ENCODE data around the gene CCDC137. TPM values are rescaled to one million over a fixed set of nuclear protein-coding genes. Genes with fewer than 3 reads are reported as not detected.

The CCDC137 gene
- total RNA-seq, 1 experiment from 2014 or later, result 37.8 TPM

DNA sequence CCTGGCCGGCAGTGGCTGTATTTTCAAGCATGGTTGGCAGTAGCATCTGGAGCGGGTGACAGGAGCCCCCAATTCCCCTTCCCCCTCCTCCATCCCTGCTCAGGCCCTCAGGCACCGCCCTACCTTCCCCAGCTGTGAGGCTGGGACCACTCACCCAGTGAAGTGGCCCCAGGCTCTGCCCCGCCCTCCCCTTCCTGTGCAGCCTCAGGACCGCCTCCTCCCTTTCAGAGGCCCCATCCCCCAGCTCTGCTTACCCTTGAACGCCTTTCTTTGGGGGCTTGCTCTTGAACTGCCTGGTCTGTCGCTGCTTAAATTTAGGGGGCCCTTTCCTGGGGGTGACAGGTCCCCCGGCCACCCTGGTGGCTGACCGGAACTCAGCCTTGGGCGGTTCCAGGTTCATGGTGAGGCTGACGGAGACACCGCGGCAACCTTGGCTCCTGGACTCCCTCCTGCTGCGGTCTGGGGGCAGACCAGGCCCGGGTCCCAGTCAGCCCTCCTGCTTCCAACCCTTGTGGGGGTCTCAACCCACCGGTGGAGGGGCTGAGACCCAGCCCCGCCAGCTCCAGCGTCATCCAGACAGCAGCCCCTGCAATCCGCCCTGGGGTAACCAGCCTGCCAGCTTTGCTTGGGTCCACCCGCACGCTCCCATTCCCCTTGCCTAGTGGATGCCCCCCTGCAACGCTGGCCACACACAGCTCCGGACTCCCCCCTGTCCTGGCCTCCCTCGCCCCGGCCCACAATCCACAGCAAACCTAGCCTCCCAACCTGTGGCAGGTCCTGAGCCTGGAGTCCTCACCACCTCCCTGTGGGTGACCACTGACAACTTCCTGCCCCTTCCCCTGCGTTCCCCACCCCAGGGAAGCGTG lies 13.4 kb upstream of the CCDC137 start:
- no peak for DNase-seq
- no peak overlapping the region for H3K27ac Mint-ChIP-seq (ENCODE audit: unreplicated experiment)
- intact Hi-C loops (cut with micrococcal nuclease; ENCODE audit: unreplicated experiment), result no loop called here
- no peak overlapping the region for H3K4me3 Mint-ChIP-seq (ENCODE audit: low read depth, unreplicated experiment)
- TF ChIP-seq, protein P1, sequence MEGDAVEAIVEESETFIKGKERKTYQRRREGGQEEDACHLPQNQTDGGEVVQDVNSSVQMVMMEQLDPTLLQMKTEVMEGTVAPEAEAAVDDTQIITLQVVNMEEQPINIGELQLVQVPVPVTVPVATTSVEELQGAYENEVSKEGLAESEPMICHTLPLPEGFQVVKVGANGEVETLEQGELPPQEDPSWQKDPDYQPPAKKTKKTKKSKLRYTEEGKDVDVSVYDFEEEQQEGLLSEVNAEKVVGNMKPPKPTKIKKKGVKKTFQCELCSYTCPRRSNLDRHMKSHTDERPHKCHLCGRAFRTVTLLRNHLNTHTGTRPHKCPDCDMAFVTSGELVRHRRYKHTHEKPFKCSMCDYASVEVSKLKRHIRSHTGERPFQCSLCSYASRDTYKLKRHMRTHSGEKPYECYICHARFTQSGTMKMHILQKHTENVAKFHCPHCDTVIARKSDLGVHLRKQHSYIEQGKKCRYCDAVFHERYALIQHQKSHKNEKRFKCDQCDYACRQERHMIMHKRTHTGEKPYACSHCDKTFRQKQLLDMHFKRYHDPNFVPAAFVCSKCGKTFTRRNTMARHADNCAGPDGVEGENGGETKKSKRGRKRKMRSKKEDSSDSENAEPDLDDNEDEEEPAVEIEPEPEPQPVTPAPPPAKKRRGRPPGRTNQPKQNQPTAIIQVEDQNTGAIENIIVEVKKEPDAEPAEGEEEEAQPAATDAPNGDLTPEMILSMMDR (IDR thresholded peaks at IDR 0.05; ENCODE audit: unreplicated experiment), result no peak
- CTCF ChIA-PET, result interaction anchor here (0.6 kb wide), 2 partner anchors 52 to 76 kb away, joined by 4 read pairs; no protein-coding TSS in a partner anchor
- no peaks in the 10 kb centered on the region for H3K27me3 Mint-ChIP-seq (ENCODE audit: unreplicated experiment)
- H3K9me3 Mint-ChIP-seq (ENCODE audit: low read depth, unreplicated experiment), result no peaks in the 10 kb centered on the region
- H3K4me1 Mint-ChIP-seq (ENCODE audit: low read depth, unreplicated experiment), result peaks cover 9% of the 10 kb centered on the region
- H3K36me3 Mint-ChIP-seq (ENCODE audit: insufficient read depth, unreplicated experiment), result peaks cover 5% of the 10 kb centered on the region
- no TSS peak for BruUV-seq (replicated peaks)

DNA sequence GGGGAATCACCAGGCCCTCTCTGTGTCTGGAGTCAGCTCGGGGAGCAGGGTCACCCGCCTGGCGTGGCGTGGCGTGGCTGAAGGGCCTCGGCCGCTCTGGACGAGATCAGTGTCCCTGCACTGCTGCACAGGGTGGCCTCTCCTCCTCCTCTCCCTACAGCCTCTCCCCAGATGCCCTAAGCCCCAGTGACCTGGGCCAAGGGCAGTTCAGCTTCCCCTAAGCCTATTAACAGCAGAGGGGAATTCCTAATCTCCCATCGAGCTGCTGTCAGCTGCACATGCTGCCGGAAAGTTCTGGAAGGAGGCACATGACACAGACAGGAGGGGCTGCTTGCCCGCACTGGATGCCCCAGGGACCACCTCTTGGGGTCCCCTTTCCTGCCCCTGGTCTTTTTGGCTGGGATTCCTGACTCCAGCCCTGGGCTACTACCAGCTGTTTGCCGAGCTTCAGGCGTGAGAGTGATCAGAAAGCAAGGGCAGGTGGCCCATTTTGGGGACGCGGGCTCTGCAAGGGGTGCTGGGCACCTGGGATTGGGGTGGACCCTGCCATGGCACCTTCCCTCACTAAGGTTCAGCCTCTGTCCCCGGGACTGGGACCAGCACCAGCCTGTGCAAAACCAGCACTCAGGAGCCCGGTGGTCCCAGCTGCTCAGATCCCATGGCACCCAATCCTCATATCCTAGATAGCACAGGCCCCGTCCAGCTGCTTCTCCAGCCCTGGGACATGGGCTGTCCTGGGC lies 11.0 kb upstream of the CCDC137 start:
- no peak for DNase-seq
- TF ChIP-seq, protein P1 (IDR thresholded peaks at IDR 0.05; ENCODE audit: unreplicated experiment), result no peak
- intact Hi-C loops (cut with micrococcal nuclease; ENCODE audit: unreplicated experiment), result no loop called here
- no TSS peak for BruUV-seq (replicated peaks)
- Mint-ChIP-seq H3K4me3 (ENCODE audit: low read depth, unreplicated experiment) (no peak overlapping the region), H3K9me3 (ENCODE audit: low read depth, unreplicated experiment) (no peaks in the 10 kb centered on the region), H3K4me1 (ENCODE audit: low read depth, unreplicated experiment) (peaks cover 25% of the 10 kb centered on the region), H3K36me3 (ENCODE audit: insufficient read depth, unreplicated experiment) (peaks cover 16% of the 10 kb centered on the region), H3K27me3 (ENCODE audit: unreplicated experiment) (no peaks in the 10 kb centered on the region), H3K27ac (ENCODE audit: unreplicated experiment) (no peak overlapping the region)
- CTCF ChIA-PET, result no interaction called here

DNA sequence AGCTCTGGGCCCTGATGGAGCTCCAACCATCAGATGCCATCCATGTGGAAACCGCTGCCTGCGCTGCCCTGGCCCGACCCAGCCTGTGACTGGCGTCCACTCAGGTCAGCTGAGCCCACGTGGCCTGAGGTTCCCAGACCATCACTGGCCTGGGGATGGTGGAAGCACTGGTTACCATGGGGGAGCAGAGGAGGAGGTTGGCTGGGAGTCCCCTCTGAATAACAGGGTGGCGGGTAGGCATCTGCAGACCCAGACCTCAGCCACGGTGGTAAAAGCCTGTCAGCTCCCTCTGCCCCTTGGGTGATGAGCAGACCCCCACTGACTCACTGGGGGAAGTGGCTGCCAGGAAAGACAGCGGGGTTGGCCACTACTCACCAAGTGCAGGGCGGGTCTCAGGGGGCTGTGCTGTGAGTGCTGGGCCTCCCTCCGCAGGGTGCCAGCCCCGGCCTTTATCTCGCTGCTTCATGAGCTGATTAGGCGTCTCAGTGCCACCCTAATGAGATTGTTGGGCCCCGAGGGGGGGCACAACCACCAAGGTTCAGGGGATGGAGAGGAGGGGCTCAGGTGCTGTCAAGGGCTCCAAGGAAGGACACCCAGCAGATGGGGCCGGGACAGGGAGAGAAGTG lies 10.3 kb upstream of the CCDC137 start, which contains the start of gene PDE6G:
Gene PDE6G, minus strand, starts transcription at position 425 of the 626 bp plus-strand sequence. CDS start 3,237 bp downstream, outside the sequence.
- Mint-ChIP-seq H3K27me3 (ENCODE audit: unreplicated experiment) (no peaks in the 10 kb centered on the region), H3K27ac (ENCODE audit: unreplicated experiment) (no peak within 1 kb of the TSS), H3K4me1 (ENCODE audit: low read depth, unreplicated experiment) (peaks cover 28% of the 10 kb centered on the region), H3K9me3 (ENCODE audit: low read depth, unreplicated experiment) (no peaks in the 10 kb centered on the region), H3K4me3 (ENCODE audit: low read depth, unreplicated experiment) (no peak within 1 kb of the TSS), H3K36me3 (ENCODE audit: insufficient read depth, unreplicated experiment) (peaks cover 16% of the 10 kb centered on the region)
- intact Hi-C loops (cut with micrococcal nuclease; ENCODE audit: unreplicated experiment), result no loop called here
- no peak for DNase-seq
- CTCF ChIA-PET, result no interaction called here
- TF ChIP-seq, protein P1 (IDR thresholded peaks at IDR 0.05; ENCODE audit: unreplicated experiment), result no peak
- BruUV-seq (replicated peaks), result no TSS peak

DNA sequence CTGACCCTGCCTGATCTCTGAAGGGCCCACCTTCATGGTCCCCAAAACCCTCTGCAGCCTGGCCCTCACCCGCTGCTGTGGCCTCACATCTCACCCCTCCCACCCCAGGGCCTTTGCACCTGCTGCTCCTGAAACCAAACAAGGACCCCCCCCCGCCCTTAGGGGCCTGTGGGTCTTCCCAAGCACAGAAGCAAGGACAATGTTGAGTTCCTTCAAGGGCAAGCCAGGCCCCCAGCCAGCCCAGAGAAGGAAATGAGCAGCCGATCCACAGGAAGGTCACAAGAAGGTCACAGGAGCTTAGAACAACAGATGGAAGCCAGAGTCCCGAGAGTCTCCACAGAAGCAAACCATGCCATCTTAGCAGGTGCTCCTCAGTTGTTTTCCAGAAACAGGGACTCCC lies 9.7 kb upstream of the CCDC137 start:
- no peak for DNase-seq
- H3K27ac Mint-ChIP-seq (ENCODE audit: unreplicated experiment), result no peak overlapping the region
- no TSS peak for BruUV-seq (replicated peaks)
- H3K4me1 Mint-ChIP-seq (ENCODE audit: low read depth, unreplicated experiment), result peaks cover 22% of the 10 kb centered on the region
- intact Hi-C loops (cut with micrococcal nuclease; ENCODE audit: unreplicated experiment), result no loop called here
- TF ChIP-seq, protein P1 (IDR thresholded peaks at IDR 0.05; ENCODE audit: unreplicated experiment), result no peak
- H3K27me3 Mint-ChIP-seq (ENCODE audit: unreplicated experiment), result no peaks in the 10 kb centered on the region
- CTCF ChIA-PET, result no interaction called here
- peaks cover 13% of the 10 kb centered on the region for H3K36me3 Mint-ChIP-seq (ENCODE audit: insufficient read depth, unreplicated experiment)
- no peaks in the 10 kb centered on the region for H3K9me3 Mint-ChIP-seq (ENCODE audit: low read depth, unreplicated experiment)
- H3K4me3 Mint-ChIP-seq (ENCODE audit: low read depth, unreplicated experiment), result no peak overlapping the region

All from Calu3 (cell line).